Measurements from ENCODE around the gene REEP6. TPM values are rescaled to one million over a fixed set of nuclear protein-coding genes. Genes with fewer than 3 reads are reported as not detected.

REEP6 gene
- total and polyA plus RNA-seq, 7 donors = 0.23 to 2.0 (median 1.3) TPM

DNA sequence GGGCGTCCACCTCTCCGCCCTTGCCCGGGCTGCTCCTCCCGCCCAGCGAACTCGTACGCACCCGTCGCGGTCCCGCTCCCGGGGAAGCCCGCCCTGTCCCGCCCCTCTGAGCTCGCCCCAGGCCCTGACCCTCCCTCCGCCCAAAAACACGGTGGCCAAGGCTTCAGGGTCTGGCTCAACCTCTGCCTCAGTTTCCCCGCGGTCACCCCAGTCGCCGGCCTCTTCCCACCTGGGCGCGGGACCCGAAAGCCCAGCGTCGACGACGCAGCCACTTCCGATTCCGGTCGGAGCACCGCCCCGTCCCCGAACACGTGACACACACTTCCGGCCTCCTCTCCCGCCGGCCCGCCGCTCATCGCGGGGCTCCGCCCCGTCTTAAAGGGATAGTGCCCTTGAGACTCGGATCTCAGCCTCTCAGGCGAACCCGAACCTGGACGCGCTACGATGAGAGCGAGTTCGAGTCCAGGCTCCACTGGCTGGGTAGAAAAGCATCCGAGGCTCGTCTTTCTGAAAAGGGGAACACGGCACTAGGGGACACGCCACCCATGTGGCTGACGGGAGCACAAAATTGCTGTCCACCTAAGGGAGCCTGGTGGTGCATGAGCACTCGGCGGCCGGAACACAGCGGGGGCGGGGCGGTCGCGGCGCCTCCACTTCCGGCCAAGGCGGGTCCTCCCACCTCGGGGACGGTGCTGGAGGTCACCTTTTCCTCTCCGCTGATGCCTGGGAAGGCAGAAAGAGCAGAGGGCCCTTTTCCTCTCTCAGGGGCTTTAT, 11.9 kb upstream of the REEP6 start, which contains the start of gene C19orf25:
TSS of gene C19orf25 (minus strand) at position 282 of the 774 bp plus-strand sequence. CDS start 312 bp downstream, outside the sequence.
- Histone ChIP-seq H3K4me3 (peak within 1 kb of the TSS; percentile 96), H3K36me3 (ENCODE audit: insufficient read depth in 1 of 2, low read depth in 1 of 2) (peaks cover 0 to 18% of the 10 kb centered on the region in 2 donors), H3K27me3 (ENCODE audit: insufficient read depth in 3 of 3, low read length in 2 of 3) (no peaks in the 10 kb centered on the region), H3K9me3 (no peaks in the 10 kb centered on the region), H3K27ac (peak within 1 kb of the TSS; percentile 75), H3K4me1 (peaks cover 15% of the 10 kb centered on the region)
- TF ChIP-seq, protein P1, sequence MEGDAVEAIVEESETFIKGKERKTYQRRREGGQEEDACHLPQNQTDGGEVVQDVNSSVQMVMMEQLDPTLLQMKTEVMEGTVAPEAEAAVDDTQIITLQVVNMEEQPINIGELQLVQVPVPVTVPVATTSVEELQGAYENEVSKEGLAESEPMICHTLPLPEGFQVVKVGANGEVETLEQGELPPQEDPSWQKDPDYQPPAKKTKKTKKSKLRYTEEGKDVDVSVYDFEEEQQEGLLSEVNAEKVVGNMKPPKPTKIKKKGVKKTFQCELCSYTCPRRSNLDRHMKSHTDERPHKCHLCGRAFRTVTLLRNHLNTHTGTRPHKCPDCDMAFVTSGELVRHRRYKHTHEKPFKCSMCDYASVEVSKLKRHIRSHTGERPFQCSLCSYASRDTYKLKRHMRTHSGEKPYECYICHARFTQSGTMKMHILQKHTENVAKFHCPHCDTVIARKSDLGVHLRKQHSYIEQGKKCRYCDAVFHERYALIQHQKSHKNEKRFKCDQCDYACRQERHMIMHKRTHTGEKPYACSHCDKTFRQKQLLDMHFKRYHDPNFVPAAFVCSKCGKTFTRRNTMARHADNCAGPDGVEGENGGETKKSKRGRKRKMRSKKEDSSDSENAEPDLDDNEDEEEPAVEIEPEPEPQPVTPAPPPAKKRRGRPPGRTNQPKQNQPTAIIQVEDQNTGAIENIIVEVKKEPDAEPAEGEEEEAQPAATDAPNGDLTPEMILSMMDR (IDR thresholded peaks at IDR 0.05) = no peak
- ATAC-seq (peak; percentile 94 to 98 (median 97)), DNase-seq (peak; percentile 93 to 97)
- WGBS, 3 donors = 0 to 2% (median 1%) methylated on average over 61 to 71 of the region's 71 CpGs
- intact Hi-C loops (cut with DNase I) = no loop called here

DNA sequence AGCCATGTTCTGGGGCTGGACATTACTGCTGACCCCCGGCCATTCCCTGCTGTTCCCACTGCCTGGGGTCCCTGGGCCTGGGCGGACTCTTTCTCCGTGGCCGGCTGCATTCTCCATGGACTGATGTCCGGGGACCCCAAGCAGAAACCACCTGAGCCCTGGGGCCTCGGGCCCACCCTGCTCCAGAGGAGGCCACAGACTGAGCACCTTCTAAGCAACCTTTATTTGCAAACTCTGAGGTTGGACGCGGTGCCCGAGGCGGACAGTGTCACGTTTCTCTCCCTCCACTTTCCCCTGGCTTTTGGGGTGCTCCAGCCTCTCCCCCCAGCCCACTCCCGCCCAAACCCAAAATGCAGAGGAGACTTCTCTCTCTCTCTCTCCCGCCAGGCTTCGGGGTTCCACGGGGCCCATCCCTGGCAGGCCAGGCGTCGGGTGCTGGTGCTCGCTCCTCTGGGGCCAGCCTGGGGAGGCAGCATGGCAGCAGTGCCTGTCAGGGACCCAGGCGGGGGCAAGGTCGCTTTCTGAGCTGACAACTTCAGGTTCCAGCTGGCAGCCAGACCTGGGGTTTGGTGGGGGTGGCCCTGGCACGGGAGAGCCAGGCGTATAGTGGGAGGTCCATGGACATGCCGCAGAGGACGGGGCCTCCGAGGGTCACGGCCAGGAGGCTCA, 9.6 kb upstream of the REEP6 start:
- Histone ChIP-seq H3K9me3 (no peaks in the 10 kb centered on the region), H3K27me3 (ENCODE audit: insufficient read depth in 3 of 3, low read length in 2 of 3) (no peaks in the 10 kb centered on the region), H3K4me3 (no peak overlapping the region), H3K4me1 (peaks cover 9% of the 10 kb centered on the region), H3K36me3 (ENCODE audit: insufficient read depth in 1 of 2, low read depth in 1 of 2) (peaks cover 0 to under 1% of the 10 kb centered on the region in 2 donors), H3K27ac (no peak overlapping the region)
- TF ChIP-seq, protein P1 (IDR thresholded peaks at IDR 0.05) = no peak
- ATAC-seq = no peak
- DNase-seq = peak; percentile 13 to 54
- intact Hi-C loops (cut with DNase I) = no loop called here
- 83 to 84% (median 84%) methylated on average over 25 to 26 of the region's 26 CpGs for WGBS, 3 donors

DNA sequence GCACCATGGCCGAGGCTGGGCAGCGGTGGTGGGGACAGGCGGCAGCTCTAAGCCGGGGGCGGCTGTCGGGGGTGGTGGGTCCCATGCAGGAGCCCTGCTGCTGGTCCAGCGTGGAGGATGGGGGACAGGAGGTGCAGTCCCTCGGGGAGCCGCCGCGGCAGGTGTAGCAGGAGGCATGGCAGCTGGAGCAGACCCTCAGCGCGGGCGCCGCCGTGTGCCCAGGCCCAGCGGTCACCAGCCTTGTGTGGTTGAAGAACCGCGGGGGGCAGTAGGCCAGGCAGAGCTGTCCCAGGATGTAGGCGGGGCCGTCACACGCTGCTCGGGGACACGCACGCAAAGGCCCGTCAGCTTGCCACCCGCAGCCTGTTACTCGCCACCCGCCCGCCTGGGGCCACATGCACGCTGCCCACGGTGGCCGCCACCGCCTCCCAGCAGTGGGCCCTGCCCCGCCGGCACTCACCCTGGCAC, 9.1 kb upstream of the REEP6 start:
- no peak overlapping the region for H3K27ac ChIP-seq
- ATAC-seq (no peak), DNase-seq (no peak)
- intact Hi-C loops (cut with DNase I) = no loop called here
- no peaks in the 10 kb centered on the region for H3K27me3 ChIP-seq (ENCODE audit: insufficient read depth in 3 of 3, low read length in 2 of 3)
- no peaks in the 10 kb centered on the region for H3K9me3 ChIP-seq
- peaks cover 9% of the 10 kb centered on the region for H3K4me1 ChIP-seq
- TF ChIP-seq, protein P1 (IDR thresholded peaks at IDR 0.05) = no peak
- H3K4me3 ChIP-seq = no peak overlapping the region
- no peaks in the 10 kb centered on the region for H3K36me3 ChIP-seq (ENCODE audit: insufficient read depth in 1 of 2, low read depth in 1 of 2)
- WGBS, 3 donors = 84 to 89% (median 87%) methylated on average over 21 to 36 of the region's 36 CpGs

DNA sequence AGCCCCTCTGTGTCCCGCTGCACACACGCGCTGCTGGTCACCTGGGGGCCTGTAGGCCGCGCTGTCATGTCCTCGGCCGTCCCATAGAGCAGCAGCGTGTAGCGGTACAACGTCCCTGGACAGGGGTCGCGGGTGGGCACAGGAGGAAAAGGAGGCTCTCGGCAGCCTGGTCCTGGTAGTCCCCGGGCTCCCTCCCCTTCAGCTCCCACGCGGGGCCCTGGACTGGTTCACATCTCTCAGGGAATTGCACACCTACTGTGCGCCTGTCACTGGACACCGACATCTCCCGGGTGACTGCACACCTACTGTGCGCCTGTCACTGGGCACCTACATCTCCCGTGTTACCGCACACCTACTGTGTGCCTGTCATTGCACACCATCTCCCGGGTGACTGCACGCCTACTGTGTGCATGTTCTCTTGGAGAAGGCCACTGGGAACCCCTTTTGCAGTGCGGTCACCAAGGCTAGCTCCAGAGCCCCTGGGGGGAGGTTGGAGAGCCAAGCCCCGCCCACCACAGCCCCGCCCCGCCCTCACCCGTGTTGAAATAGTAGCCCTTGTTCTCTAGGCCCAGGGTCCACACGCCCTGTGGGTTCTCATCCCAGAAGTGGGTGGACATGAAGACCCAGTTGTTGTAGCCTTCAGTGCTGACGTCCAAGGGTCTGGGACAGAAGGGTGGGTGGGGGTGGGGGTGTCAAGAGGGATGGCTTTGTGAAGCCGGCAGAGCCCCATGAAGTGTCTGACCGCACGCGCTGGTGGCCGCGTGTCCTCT, 8.4 kb upstream of the REEP6 start:
- H3K27ac ChIP-seq = no peak overlapping the region
- no peaks in the 10 kb centered on the region for H3K36me3 ChIP-seq (ENCODE audit: insufficient read depth in 1 of 2, low read depth in 1 of 2)
- peaks cover 8% of the 10 kb centered on the region for H3K4me1 ChIP-seq
- no peaks in the 10 kb centered on the region for H3K27me3 ChIP-seq (ENCODE audit: insufficient read depth in 3 of 3, low read length in 2 of 3)
- no peak overlapping the region for H3K4me3 ChIP-seq
- DNase-seq (peak in 1 of 2 donors; percentile 44), ATAC-seq (no peak)
- WGBS, 3 donors = 79 to 83% (median 79%) methylated on average over 37 of the region's 37 CpGs
- intact Hi-C loops (cut with DNase I) = no loop called here
- TF ChIP-seq, protein P1 (IDR thresholded peaks at IDR 0.05) = no peak
- H3K9me3 ChIP-seq = no peaks in the 10 kb centered on the region

All from psoas muscle (tissue), 8 donors.